ENCODE measurements around the gene KLF13. TPM values are rescaled to one million over a fixed set of nuclear protein-coding genes. Genes with fewer than 3 reads are reported as not detected.

The KLF13 gene
- total RNA-seq, 1 donor from 2014 or later = 62.3 TPM

- no peak for TF ChIP-seq CTCF (IDR thresholded peaks at IDR 0.05; ENCODE audit: borderline replicate concordance)
- no peaks in the 10 kb centered on the region for H3K36me3 ChIP-seq
- intact Hi-C loops (cut with micrococcal nuclease) = no loop called here
- H3K4me1 ChIP-seq = peaks cover 17% of the 10 kb centered on the region
- no peaks in the 10 kb centered on the region for H3K27me3 ChIP-seq (ENCODE audit: low read depth)
- peaks cover 13% of the 10 kb centered on the region for H3K9me3 ChIP-seq (replicated peaks)
- H3K27ac ChIP-seq (replicated peaks) = no peak overlapping the region
- DNase-seq = no peak
- H3K4me3 ChIP-seq = no peak overlapping the region
These were observed 77.7 kb downstream of the KLF13 start for GRCh38 chr15:31404345-31404744.

GRCh38 chr15:31405200-31405920 lies 78.7 kb downstream of the KLF13 start:
- TF ChIP-seq CTCF (IDR thresholded peaks at IDR 0.05; ENCODE audit: borderline replicate concordance) = no peak
- Histone ChIP-seq H3K4me1 (peaks cover 17% of the 10 kb centered on the region), H3K9me3 (replicated peaks) (peaks cover 16% of the 10 kb centered on the region), H3K27ac (replicated peaks) (no peak overlapping the region), H3K36me3 (no peaks in the 10 kb centered on the region), H3K27me3 (ENCODE audit: low read depth) (no peaks in the 10 kb centered on the region), H3K4me3 (no peak overlapping the region)
- DNase-seq = no peak
- intact Hi-C loops (cut with micrococcal nuclease) = no loop called here

GRCh38 chr15:31407376-31407775 lies 80.7 kb downstream of the KLF13 start:
- intact Hi-C loops (cut with micrococcal nuclease) = no loop called here
- Histone ChIP-seq H3K4me3 (no peak overlapping the region), H3K36me3 (no peaks in the 10 kb centered on the region), H3K9me3 (replicated peaks) (peaks cover 16% of the 10 kb centered on the region), H3K27ac (replicated peaks) (no peak overlapping the region), H3K4me1 (peaks cover 9% of the 10 kb centered on the region), H3K27me3 (ENCODE audit: low read depth) (no peaks in the 10 kb centered on the region)
- TF ChIP-seq CTCF (IDR thresholded peaks at IDR 0.05; ENCODE audit: borderline replicate concordance) = no peak
- no peak for DNase-seq

GRCh38 chr15:31407851-31408250 lies 81.2 kb downstream of the KLF13 start:
- Histone ChIP-seq H3K27me3 (ENCODE audit: low read depth) (no peaks in the 10 kb centered on the region), H3K36me3 (no peaks in the 10 kb centered on the region), H3K27ac (replicated peaks) (no peak overlapping the region), H3K4me3 (no peak overlapping the region), H3K9me3 (replicated peaks) (peaks cover 16% of the 10 kb centered on the region), H3K4me1 (peaks cover 5% of the 10 kb centered on the region)
- no peak for TF ChIP-seq CTCF (IDR thresholded peaks at IDR 0.05; ENCODE audit: borderline replicate concordance)
- intact Hi-C loops (cut with micrococcal nuclease) = no loop called here
- DNase-seq = no peak

GRCh38 chr15:31408724-31409123 lies 82.1 kb downstream of the KLF13 start:
- H3K4me1 ChIP-seq = no peaks in the 10 kb centered on the region
- peaks cover 16% of the 10 kb centered on the region for H3K9me3 ChIP-seq (replicated peaks)
- no peak for TF ChIP-seq CTCF (IDR thresholded peaks at IDR 0.05; ENCODE audit: borderline replicate concordance)
- no peaks in the 10 kb centered on the region for H3K36me3 ChIP-seq
- H3K4me3 ChIP-seq = no peak overlapping the region
- intact Hi-C loops (cut with micrococcal nuclease) = no loop called here
- no peaks in the 10 kb centered on the region for H3K27me3 ChIP-seq (ENCODE audit: low read depth)
- no peak for DNase-seq
- H3K27ac ChIP-seq (replicated peaks) = no peak overlapping the region
